GM12873 (cell line): Measurements from ENCODE around the gene FASTK.

ENCODE experiments used
- CTCF ChIP-seq: IDR thresholded peaks from 2 replicates; pipeline ENCODE4 v1.5.1; 2012; ENCODE audit warnings: low read depth, mild to moderate bottlenecking, moderate library complexity, low read length, control low read depth; ENCODE audit not compliant: insufficient read depth; ENCODE audit errors: missing control alignments

Gene FASTK

GRCh38 chr7:151116603-151117440 is 36.2 kb upstream of the FASTK start:
- TF ChIP-seq CTCF = no peak

GRCh38 chr7:151115836-151116418 is 35.3 kb upstream of the FASTK start:
- TF ChIP-seq CTCF = no peak

GRCh38 chr7:151115121-151115835 is 34.7 kb upstream of the FASTK start:
- TF ChIP-seq CTCF = no peak

- TF ChIP-seq CTCF = no peak
Measured at GRCh38 chr7:151114151-151115090, 33.8 kb upstream of the FASTK start.

- TF ChIP-seq CTCF = no peak
Measured at GRCh38 chr7:151113344-151114150, 32.9 kb upstream of the FASTK start.

- TF ChIP-seq CTCF = peak; percentile 89
Measured at GRCh38 chr7:151110941-151111645, 30.5 kb upstream of the FASTK start.
